HEK293T (cell line): ENCODE results near the gene FBXW8.

Source experiments
- CTCF ChIA-PET: fragments of 350-600 bp; formaldehyde crosslinking; extraction: SDS; loops from one replicate; lab custom pipeline; 2021; ENCODE audit warnings: antibody characterized with exemption, inconsistent platforms; lab: Yijun Ruan, JAX
- POLR2A ChIA-PET: fragments of 350-600 bp; formaldehyde crosslinking; extraction: SDS; loops from one replicate; lab custom pipeline; 2020; ENCODE audit warnings: antibody characterized with exemption, inconsistent platforms; lab: Yijun Ruan, JAX
- DNase-seq: peaks from one replicate; pipeline ENCODE4 v3.0.0; 2012; ENCODE audit warnings: mixed read lengths; ENCODE audit errors: extremely low spot score
- ARNT ChIP-seq: fragments of 450-650 bp; IDR thresholded peaks from 2 replicates; pipeline ENCODE4 v1.6.1; 2017; ENCODE audit warnings: mild to moderate bottlenecking
- CTBP1 ChIP-seq: fragments of 450-650 bp; IDR thresholded peaks from 2 replicates; pipeline ENCODE4 v1.6.1; 2016; ENCODE audit warnings: borderline replicate concordance
- FOXA1 ChIP-seq: fragments of 450-650 bp; IDR thresholded peaks from 2 replicates; pipeline ENCODE4 v1.6.1; 2016; ENCODE audit warnings: mild to moderate bottlenecking
- HDGF ChIP-seq: fragments of 450-650 bp; IDR thresholded peaks from 2 replicates; pipeline ENCODE4 v1.6.1; 2017; ENCODE audit warnings: antibody characterized with exemption, borderline replicate concordance
- L3MBTL2 ChIP-seq: fragments of 450-650 bp; conservative IDR thresholded peaks from 2 replicates; pipeline ENCODE4 v1.6.1; 2016; ENCODE audit warnings: mild to moderate bottlenecking
- PKNOX1 ChIP-seq: fragments of 450-650 bp; IDR thresholded peaks from 2 replicates; pipeline ENCODE4 v1.6.1; 2016
- SP1 ChIP-seq: fragments of 450-650 bp; IDR thresholded peaks from 2 replicates; pipeline ENCODE4 v1.6.1; 2017
- SUZ12 ChIP-seq: fragments of 450-650 bp; IDR thresholded peaks from 2 replicates; pipeline ENCODE4 v1.6.1; 2016; ENCODE audit warnings: mild to moderate bottlenecking
- TARDBP ChIP-seq: fragments of 450-650 bp; IDR thresholded peaks from 2 replicates; pipeline ENCODE4 v1.6.1; 2016

FBXW8 gene

GRCh38 chr12:117080661-117081144 is 170.0 kb downstream of the FBXW8 start:
- POLR2A ChIA-PET: no interaction called here
- no peak for DNase-seq
- TF ChIP-seq CTBP1 (no peak), FOXA1 (no peak), PKNOX1 (no peak), L3MBTL2 (no peak), ARNT (no peak), SP1 (no peak), HDGF (no peak), SUZ12 (no peak), TARDBP (no peak)

More at GRCh38 chr12:117080661-117081144, 170.0 kb downstream of the FBXW8 start:
- CTCF ChIA-PET: interaction anchor here (0.6 kb wide), 1 partner anchor 1821 kb away, joined by 3 read pairs; no protein-coding TSS in a partner anchor
